Activated CD4-positive, alpha-beta T cell treated with anti-CD3 and anti-CD28 coated beads for 4 hours (primary cell): ENCODE results near the gene TTC34.
"Not testable (repeated sequence)": the region's sequence is repeated elsewhere in the genome, so short reads cannot be mapped to it uniquely, and the experiment has no call there.

Source experiments
- DNase-seq, 2 donors: peaks; one replicate each; pipeline ENCODE4 v3.0.0-alpha.2; 2020

TTC34 gene

GRCh38 chr1:2638466-2639115 is 162.9 kb downstream of the TTC34 start:
- DNase-seq, result no peak

DNA sequence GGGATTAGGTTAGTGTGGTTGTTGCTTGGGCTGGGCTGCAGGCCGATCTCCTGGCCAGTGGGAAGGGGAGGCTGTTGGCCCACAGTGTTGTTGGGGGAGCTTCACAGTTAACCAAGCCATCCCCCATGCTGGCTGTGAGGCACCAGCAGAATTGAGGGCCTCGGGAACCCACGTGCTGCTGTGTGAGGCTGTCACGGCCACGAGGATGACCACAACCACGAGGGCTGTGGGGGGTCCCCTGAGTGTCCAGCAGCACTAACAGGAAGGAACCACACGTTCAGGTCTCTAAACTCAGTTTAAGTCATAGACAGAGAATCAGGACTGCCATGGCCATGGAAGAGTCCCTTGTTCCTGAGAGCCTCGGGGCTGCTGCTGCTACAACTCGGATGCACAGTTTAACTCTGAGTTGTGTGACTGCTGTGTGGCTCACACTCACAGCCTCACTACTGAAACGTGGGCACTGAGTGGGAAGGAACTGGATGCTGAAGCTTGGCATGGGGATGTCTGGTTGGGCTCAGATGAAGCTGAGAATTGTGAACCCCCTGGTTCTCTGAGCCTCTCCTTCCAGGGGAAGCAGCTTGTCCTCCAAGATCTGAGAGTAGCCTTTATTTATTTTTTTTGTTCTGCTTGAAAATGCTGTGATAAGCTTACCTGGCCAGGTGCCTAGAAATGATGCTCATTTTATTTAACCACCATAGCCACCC is 163.9 kb downstream of the TTC34 start:
- no peak for DNase-seq

DNA sequence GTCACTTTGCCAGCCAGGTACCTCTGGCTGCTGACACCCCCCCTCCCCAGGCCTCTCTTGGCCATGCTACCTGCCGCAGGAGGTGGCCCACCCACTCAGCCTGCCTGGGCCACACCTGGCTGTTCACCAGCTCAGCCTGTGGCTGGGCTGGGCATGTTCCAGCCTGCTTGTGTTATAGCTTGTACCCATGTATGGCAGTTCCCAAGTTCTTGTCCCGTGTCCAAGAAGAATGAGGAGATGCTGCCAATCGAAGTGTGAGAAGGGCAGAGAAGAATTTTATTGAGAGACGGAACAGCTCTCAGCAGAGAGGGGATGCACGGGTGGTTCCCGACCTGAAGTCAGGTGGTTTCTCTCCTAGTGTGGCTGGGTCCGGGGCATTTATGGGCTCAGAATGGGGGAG is 164.8 kb downstream of the TTC34 start:
- DNase-seq, result no peak

- DNase-seq, result no peak
Observed at GRCh38 chr1:2635361-2636010, 166.0 kb downstream of the TTC34 start.

GRCh38 chr1:2633936-2634491 is 167.5 kb downstream of the TTC34 start:
- no peak for DNase-seq

DNA sequence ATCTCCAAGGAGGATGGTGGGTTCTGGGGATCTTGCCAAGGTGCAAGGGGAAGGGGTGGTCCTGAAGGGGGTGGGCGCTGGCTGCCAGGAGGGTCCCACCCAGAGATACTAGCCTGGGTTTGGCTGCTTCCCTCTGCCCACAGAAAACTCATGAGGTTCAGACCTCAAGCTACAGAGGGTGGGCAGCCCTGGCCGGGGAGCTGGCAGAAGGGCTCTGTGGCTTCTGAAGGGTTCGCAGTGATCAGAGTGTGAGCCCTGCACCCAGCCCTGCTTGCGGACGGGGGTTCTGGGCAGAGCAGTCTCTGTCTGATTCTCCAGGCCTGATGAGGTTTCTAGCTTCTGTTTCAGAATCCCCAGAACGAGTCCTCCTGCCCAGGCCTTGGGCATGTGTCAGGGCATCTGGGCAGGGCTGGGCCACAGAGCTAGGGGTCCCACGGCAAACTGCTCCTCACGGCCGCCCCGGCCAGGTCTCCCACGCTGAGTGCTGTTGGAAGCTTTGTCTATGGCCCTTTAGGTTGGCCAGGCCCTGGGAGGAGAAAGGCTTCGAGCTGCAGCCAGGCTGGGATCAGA is 168.0 kb downstream of the TTC34 start:
- no peak for DNase-seq

DNA sequence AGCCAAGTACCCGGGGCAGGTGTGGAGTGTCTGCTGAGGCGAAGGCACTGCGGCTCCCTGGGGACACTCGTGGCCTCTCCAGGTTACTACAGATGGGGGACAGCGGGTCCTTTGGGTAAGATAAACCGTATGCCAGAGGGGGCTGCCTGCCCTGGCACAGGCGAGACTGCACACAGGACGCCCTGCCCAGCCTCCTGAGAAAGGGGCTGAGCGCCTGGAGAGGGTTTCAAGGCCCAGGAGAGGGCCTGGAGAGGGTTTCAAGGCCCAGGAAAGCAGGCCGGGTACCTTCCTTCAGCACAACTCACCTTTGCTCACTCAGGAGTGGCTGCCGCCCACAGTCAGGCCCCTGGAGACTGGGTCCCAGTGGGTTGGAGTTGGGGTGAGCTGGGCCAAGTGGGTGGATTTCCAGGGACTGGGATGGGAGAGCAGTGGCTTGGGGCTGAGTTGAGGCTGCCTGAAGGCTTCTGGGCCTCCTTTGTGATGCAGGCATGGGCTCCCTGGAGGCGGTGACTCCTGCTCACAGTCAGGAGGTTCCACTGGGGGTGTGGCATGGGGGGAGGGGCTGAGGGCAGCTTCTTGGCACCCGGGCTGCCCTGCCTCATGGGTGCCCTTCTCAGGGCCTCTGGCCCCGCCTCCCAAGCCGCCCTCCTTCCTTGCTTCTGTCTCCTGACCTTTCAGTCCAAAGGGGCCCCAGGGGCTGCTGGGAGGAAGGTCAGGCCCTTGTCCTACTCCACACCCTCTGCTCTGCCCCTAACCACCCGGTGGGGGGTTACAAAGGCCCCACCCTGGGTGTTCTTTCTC is 168.7 kb downstream of the TTC34 start, which contains the start of gene MMEL1:
Gene MMEL1 (minus strand): TSS at position 456 of the 801 bp plus-strand sequence. CDS start 3,532 bp downstream, outside the sequence.
- DNase-seq, result no peak

DNA sequence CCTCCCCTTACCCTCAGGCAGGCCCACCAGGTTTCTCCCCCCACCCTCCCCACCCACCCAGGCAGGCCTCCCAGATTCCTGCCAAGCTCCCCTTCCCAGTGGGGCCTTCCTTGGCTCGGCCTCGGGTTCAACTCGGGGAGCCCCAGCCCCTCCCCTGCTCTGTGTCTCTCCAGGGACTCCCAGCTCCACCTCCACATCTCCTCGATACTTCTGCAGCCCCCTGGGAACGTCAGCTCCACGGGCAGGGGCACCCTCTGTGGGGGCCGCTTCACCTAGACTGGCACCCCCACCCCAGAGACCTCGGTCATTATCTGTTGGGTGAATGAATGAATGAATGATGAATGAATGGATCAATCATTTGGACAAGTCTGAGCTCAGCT is 169.5 kb downstream of the TTC34 start:
- no peak for DNase-seq

DNA sequence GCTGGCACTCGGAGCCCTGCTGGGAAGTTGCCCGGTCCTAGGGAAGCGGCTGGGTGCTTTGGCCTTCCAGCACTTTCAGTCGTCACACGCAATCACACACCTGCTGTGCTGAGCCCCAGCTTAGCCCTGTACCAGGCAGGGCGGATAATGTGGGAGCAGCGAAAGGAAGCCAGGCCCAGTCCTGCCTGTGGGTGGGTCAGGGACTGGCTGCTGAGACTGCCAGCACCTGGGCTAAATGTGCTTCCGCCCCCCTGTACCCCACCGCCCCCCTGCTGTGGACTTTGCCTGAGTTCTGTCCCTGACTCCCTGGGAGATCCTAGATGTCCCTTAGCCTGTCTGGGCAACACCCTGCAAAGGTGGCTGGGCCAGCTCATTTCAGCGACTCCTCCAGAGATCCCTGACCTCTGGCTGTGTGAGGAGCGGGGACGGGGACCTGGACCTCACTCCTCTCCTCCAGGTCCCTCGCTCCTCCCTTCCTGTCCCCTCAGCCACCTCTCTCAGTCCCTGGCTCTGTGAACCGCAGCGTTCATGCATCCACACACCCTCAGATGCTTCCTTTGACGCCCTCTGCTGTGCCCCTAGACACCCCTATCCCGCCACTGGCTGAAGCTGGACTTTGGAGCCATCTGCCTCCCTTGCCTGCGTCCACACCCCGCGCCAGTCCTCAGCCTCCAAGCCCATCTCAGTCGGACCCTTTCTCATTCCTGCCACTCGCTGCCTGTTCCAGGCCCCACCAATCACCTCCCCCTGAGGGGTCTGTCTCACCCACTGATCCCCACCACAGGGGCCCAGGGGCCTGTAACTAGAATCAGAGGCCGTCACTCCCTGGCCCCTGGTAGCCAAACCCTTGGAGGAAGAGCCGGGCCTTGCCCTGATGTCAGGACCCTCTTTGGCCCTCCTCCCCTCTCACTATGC is 170.1 kb downstream of the TTC34 start:
- no peak for DNase-seq

DNA sequence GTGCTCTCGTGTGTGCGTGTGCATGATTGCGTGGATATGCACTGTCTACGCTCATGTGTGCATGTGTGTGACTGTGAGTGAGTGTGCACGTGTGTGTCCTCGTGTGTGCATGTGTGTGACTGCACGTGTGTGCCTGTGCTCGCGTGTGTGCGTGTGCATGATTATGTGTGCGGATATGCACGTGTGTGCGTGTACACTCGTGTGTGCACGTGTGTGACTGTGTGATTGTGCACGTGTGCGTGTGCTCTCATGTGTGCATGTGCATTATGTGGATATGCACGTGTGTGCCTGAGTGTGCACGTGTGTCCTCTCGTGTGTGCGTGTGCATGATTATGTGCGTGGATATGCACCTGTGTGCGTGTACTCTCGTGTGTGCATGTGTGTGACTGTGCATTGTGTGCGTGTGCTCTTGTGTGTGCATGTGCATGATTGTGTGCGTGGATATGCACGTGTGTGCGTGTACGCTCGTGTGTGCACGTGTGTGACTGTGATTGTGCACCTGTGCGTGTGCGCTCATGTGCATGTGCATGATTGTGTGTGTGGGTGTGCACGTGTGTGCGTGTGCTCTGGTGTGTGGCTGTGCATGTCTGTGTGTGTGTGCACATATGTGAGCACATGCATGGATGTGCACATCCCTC is 170.9 kb downstream of the TTC34 start:
- no peak for DNase-seq

DNA sequence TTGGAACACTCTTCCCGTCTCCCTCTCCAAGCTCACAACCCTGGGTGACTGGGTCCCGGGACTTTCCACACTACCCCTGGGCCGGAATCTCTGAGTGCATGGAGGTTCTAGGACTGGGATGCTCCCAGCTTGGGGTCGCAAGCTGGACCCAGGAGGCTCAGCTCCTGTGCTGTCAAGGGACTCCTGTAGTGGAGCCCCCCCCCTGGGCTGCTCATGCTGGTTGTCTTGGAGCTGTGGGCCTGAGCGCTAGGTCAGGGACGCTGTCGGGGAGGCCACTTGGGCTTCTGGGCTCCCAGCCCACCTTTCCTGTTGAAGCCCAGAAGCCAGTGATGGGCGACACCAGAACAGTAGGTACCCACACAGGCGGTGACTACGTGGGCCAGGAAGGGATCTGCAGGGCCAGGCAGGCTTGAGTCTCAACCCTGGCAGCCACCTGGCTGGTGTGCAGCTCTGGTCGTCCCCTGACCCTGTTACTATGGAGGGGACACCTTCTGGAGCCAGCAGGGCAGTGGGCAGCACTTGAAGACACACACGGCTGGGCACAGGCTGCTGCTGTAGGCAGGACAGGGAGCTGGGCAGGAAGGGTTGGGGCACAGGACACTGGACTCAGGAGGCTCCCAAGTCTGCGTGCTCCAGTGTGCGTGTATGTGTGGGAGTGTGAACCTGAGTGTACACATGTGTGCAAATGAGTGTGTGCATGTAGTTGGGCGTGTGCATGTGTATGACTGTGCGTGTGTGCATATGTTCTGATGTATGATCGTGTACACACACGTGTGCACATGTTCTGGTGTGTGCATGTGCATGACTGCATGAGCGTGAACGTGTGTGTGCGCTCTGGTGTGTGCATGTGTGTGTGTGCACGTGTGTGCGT is 171.6 kb downstream of the TTC34 start:
- DNase-seq, result no peak

DNA sequence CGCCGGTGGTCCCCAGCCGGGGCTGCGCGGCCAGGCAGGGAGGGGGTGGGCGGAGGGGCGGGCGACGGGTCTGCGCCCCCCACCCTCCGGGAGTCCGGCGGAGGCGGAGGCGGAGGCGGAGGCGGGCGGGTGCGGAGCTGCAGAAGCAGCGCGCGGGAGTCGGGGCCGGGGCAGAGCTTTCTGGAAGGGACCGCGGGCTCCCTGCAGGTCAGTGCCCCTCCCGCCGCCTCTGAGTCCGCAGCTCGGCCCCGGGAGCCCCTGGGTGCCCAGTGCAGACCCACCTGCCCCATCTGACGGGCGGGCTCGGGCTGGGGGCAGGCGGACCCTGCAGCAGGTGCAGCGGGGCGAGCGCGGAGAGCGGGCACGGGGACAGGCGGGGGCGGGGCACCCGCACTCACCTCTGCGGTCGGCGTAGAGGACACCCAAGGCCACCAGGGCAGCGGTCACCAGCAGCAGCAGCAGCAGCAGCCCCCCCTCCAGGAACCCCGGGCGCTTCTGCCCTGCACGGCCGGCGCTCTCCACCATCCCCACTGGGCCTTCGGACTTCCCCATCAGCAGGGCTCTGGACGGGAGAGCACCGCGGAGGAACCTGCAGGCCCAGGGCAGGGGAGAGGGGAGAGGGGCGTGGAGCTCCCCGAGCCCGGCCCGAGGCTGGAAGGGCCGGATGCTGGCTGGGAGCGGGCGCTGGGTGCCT is 172.4 kb downstream of the TTC34 start:
- DNase-seq, result no peak

GRCh38 chr1:2628191-2628932 is 173.1 kb downstream of the TTC34 start:
- DNase-seq, result no peak

DNA sequence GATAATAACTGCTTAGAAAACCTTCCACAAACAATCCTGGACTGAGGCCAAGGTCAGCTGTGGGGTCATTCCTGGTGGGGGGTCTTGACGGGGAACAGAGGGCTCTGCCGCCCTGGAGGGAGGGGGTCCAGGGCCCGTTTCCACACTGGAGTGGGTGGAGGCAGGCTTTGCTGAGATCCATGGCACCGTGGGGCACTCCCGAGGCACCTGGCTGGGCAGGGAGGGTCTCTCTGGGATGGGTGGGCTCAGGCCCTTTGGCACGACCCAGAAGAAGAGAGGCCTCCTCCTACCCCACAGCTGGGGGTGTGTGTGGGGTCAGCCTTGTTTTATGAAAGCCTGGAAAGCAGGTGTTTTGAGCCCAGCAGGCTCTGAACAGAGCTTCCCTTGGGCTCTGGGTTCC is 173.7 kb downstream of the TTC34 start:
- no peak for DNase-seq

DNA sequence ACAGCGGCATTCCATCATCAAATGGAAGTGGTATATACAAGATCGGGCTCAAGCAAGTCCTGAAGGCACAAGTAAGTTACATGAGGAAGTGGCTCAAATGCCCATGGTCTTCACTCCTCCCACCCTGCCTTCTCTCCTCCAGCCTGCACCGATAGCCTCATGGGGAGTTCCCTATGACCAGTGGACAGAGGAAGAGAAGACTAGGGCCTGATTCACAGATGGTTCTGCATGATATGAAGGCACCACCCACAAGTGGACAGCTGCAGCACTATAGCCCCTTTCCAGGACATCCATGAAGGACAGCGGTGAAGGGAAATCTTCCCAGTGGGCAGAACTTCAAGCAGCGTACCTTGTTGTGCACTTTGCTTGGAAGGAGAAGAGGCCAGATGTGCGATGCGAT is 175.7 kb downstream of the TTC34 start:
- DNase-seq, result not testable (repeated sequence)

DNA sequence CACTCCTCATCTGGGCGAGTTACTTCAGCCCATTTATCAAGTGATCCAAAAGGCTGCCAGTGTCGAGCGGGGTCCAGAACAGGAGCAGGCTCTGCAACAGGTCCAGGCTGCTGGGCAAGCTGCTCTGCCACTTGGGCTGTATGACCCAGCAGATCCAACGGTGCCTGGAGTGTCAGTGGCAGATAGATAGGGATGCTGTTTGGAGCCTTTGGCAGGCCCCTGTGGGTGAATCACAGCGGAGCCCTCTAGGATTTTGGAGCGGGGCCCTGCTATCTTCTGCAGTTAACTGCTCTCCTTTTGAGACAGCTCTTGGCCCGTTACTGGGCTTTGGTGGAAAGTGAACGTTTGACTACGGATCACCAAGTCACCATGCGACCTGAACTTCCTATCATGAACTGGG is 176.2 kb downstream of the TTC34 start:
- no peak for DNase-seq

GRCh38 chr1:2624735-2625300 is 176.7 kb downstream of the TTC34 start:
- no peak for DNase-seq
